Measurements from ENCODE around the gene INTS1. TPM values are rescaled to one million over a fixed set of nuclear protein-coding genes. Genes with fewer than 3 reads are reported as not detected.
A peak's percentile ranks its signal among the peaks of the same experiment; 100 is the strongest.

Gene INTS1
- polyA plus RNA-seq, 12 donors = 23.9 to 55.2 (median 35.1) TPM; not detected in 1

- DNase-seq = no peak
Observed at GRCh38 chr7:1433128-1433920, 70.9 kb downstream of the INTS1 start.

- peak; percentile 61 for DNase-seq
Observed at GRCh38 chr7:1432411-1433082, 71.6 kb downstream of the INTS1 start.

GRCh38 chr7:1431634-1432380 lies 72.4 kb downstream of the INTS1 start:
- DNase-seq = no peak

- DNase-seq = no peak
Observed at GRCh38 chr7:1431226-1431625, 73.0 kb downstream of the INTS1 start.

- no peak for DNase-seq
Observed at GRCh38 chr7:1430056-1430845, 73.9 kb downstream of the INTS1 start.

- no peak for DNase-seq
Observed at GRCh38 chr7:1428941-1429501, 75.2 kb downstream of the INTS1 start.

GRCh38 chr7:1427064-1427657 lies 77.0 kb downstream of the INTS1 start:
- no peak for DNase-seq

GRCh38 chr7:1426474-1426873 lies 77.7 kb downstream of the INTS1 start:
- no peak for DNase-seq

- DNase-seq = no peak
Observed at GRCh38 chr7:1425292-1426136, 78.7 kb downstream of the INTS1 start.

- DNase-seq = no peak
Observed at GRCh38 chr7:1424041-1424440, 80.1 kb downstream of the INTS1 start.

GRCh38 chr7:1423264-1423811 lies 80.9 kb downstream of the INTS1 start:
- no peak for DNase-seq

GRCh38 chr7:1422512-1423263 lies 81.5 kb downstream of the INTS1 start:
- DNase-seq = peak; percentile 27

- DNase-seq = no peak
Observed at GRCh38 chr7:1421946-1422345, 82.2 kb downstream of the INTS1 start.

- no peak for DNase-seq
Observed at GRCh38 chr7:1421020-1421790, 83.0 kb downstream of the INTS1 start.

Data from muscle of arm (tissue), 12 donors.